NCI-H226 (cell line): Measurements from ENCODE around the gene TAF8.

Experiments used
- DNase-seq: peaks from one replicate; pipeline ENCODE4 v3.0.0-alpha.2; 2015

The TAF8 gene

GRCh38 chr6:42100029-42100901 lies 49.9 kb downstream of the TAF8 start:
- DNase-seq: peak; percentile 73

GRCh38 chr6:42101186-42101657 lies 50.9 kb downstream of the TAF8 start:
- DNase-seq: peak; percentile 12

- no peak for DNase-seq
Observed at GRCh38 chr6:42103216-42103615, 52.9 kb downstream of the TAF8 start.

- DNase-seq: no peak
Observed at GRCh38 chr6:42103753-42104094, 53.4 kb downstream of the TAF8 start.

GRCh38 chr6:42104095-42104803 lies 53.9 kb downstream of the TAF8 start:
- DNase-seq: no peak

- no peak for DNase-seq
Observed at GRCh38 chr6:42104804-42105125, 54.4 kb downstream of the TAF8 start.

- DNase-seq: no peak
Observed at GRCh38 chr6:42105156-42105648, 54.9 kb downstream of the TAF8 start.

GRCh38 chr6:42105709-42106108 lies 55.4 kb downstream of the TAF8 start:
- no peak for DNase-seq

- DNase-seq: no peak
Observed at GRCh38 chr6:42106112-42107023, 56.0 kb downstream of the TAF8 start.

- no peak for DNase-seq
Observed at GRCh38 chr6:42108071-42108470, 57.7 kb downstream of the TAF8 start.

- no peak for DNase-seq
Observed at GRCh38 chr6:42110683-42111082, 60.4 kb downstream of the TAF8 start.

- no peak for DNase-seq
Observed at GRCh38 chr6:42112351-42112750, 62.0 kb downstream of the TAF8 start.

- peak; percentile 33 for DNase-seq
Observed at GRCh38 chr6:42113936-42114636, 63.8 kb downstream of the TAF8 start.

- no peak for DNase-seq
Observed at GRCh38 chr6:42117843-42118161, 67.5 kb downstream of the TAF8 start.

GRCh38 chr6:42118162-42119001 lies 68.1 kb downstream of the TAF8 start:
- DNase-seq: peak; percentile 83

- DNase-seq: peak; percentile 82
Observed at GRCh38 chr6:42120895-42121865, 70.9 kb downstream of the TAF8 start.

- no peak for DNase-seq
Observed at GRCh38 chr6:42123379-42124103, 73.2 kb downstream of the TAF8 start.

GRCh38 chr6:42124223-42124836 lies 74.0 kb downstream of the TAF8 start:
- DNase-seq: no peak

- DNase-seq: no peak
Observed at GRCh38 chr6:42125231-42125630, 74.9 kb downstream of the TAF8 start.
